Erythroblast (primary cell): ENCODE measurements around the gene TADA2A.

Experiments
- DNase-seq, 2 experiments: peaks; one replicate each; lab custom pipeline; 2025; lab: John Stamatoyannopoulos, UW
- GATA1 ChIP-seq: IDR thresholded peaks from 2 replicates; pipeline ENCODE4 v1.6.1; 2011; ENCODE audit warnings: low read depth, mild to moderate bottlenecking, control low read depth, low read length, moderate library complexity
- POLR2A ChIP-seq: IDR thresholded peaks from 2 replicates; pipeline ENCODE4 v1.6.1; 2011; ENCODE audit warnings: mild to moderate bottlenecking, low read length

Gene TADA2A

GRCh38 chr17:37462492-37462891, 55.8 kb downstream of the TADA2A start:
- TF ChIP-seq POLR2A (no peak), GATA1 (no peak)
- no peak for DNase-seq

GRCh38 chr17:37463039-37463438, 56.4 kb downstream of the TADA2A start:
- no peak for TF ChIP-seq GATA1
- TF ChIP-seq POLR2A = no peak
- no peak for DNase-seq

- no peak for DNase-seq
- TF ChIP-seq POLR2A = no peak
- no peak for TF ChIP-seq GATA1
Observed at GRCh38 chr17:37465069-37465616, 58.5 kb downstream of the TADA2A start.

GRCh38 chr17:37466471-37466870, 59.8 kb downstream of the TADA2A start:
- DNase-seq = no peak
- TF ChIP-seq GATA1 = no peak
- no peak for TF ChIP-seq POLR2A

- TF ChIP-seq GATA1 (no peak), POLR2A (no peak)
- DNase-seq = no peak
Observed at GRCh38 chr17:37470181-37470580, 63.5 kb downstream of the TADA2A start.

- no peak for DNase-seq
- no peak for TF ChIP-seq GATA1
Observed at GRCh38 chr17:37475731-37476420, 69.2 kb downstream of the TADA2A start.

GRCh38 chr17:37476431-37477120, 69.9 kb downstream of the TADA2A start:
- no peak for DNase-seq
- TF ChIP-seq GATA1 = no peak
- TF ChIP-seq POLR2A = no peak

- no peak for DNase-seq
- TF ChIP-seq GATA1 (no peak), POLR2A (no peak)
Observed at GRCh38 chr17:37478187-37478586, 71.5 kb downstream of the TADA2A start.

- no peak for TF ChIP-seq POLR2A
- no peak for TF ChIP-seq GATA1
Observed at GRCh38 chr17:37479025-37479424, 72.3 kb downstream of the TADA2A start.

GRCh38 chr17:37480427-37480826, 73.7 kb downstream of the TADA2A start:
- DNase-seq = no peak
- no peak for TF ChIP-seq GATA1
- no peak for TF ChIP-seq POLR2A

More at GRCh38 chr17:37479025-37479424, 72.3 kb downstream of the TADA2A start:
- no peak for DNase-seq

- TF ChIP-seq POLR2A = no peak
- DNase-seq = no peak
Observed at GRCh38 chr17:37481001-37481665, 74.4 kb downstream of the TADA2A start.

- no peak for TF ChIP-seq POLR2A
- TF ChIP-seq GATA1 = no peak
- no peak for DNase-seq
Observed at GRCh38 chr17:37483311-37484039, 76.8 kb downstream of the TADA2A start.

- no peak for DNase-seq
Observed at GRCh38 chr17:37485938-37486570, 79.4 kb downstream of the TADA2A start.

More at GRCh38 chr17:37485938-37486570, 79.4 kb downstream of the TADA2A start:
- TF ChIP-seq POLR2A (no peak), GATA1 (no peak)
